GM12865 (cell line): ENCODE measurements around the gene ADAMTS17.

Experiments used
- DNase-seq: peaks from one replicate; pipeline ENCODE4 v3.0.0; 2010; ENCODE audit warnings: low read depth
- H3K4me3 ChIP-seq: 2 replicates; pipeline ENCODE4 v1.5.1; 2011; ENCODE audit warnings: mild to moderate bottlenecking, low read depth, low read length, control low read depth
- CTCF ChIP-seq: IDR thresholded peaks from 2 replicates; pipeline ENCODE4 v1.5.1; 2011; ENCODE audit warnings: low read length, control low read depth, low read depth, inconsistent platforms; ENCODE audit not compliant: insufficient read depth; ENCODE audit errors: missing control alignments

Gene ADAMTS17

GRCh38 chr15:100301910-100302431 is 39.8 kb downstream of the ADAMTS17 start:
- DNase-seq: no peak
- no peak for TF ChIP-seq CTCF
- no peak overlapping the region for H3K4me3 ChIP-seq

GRCh38 chr15:100298257-100298656 is 43.5 kb downstream of the ADAMTS17 start:
- no peak for TF ChIP-seq CTCF
- H3K4me3 ChIP-seq: no peak overlapping the region
- DNase-seq: no peak

GRCh38 chr15:100297812-100298211 is 44.0 kb downstream of the ADAMTS17 start:
- DNase-seq: no peak
- no peak overlapping the region for H3K4me3 ChIP-seq
- TF ChIP-seq CTCF: no peak

- DNase-seq: no peak
- TF ChIP-seq CTCF: no peak
These were observed 45.7 kb downstream of the ADAMTS17 start for GRCh38 chr15:100295939-100296565.

GRCh38 chr15:100292010-100292409 is 49.8 kb downstream of the ADAMTS17 start:
- TF ChIP-seq CTCF: no peak
- no peak overlapping the region for H3K4me3 ChIP-seq
- no peak for DNase-seq

More at GRCh38 chr15:100295939-100296565, 45.7 kb downstream of the ADAMTS17 start:
- no peak overlapping the region for H3K4me3 ChIP-seq

- no peak overlapping the region for H3K4me3 ChIP-seq
- no peak for TF ChIP-seq CTCF
- DNase-seq: no peak
These were observed 50.7 kb downstream of the ADAMTS17 start for GRCh38 chr15:100291106-100291505.
